Natural killer cell (primary cell): Measurements from ENCODE around the gene AS3MT. TPM values are rescaled to one million over a fixed set of nuclear protein-coding genes. Genes with fewer than 3 reads are reported as not detected.
A peak's percentile ranks its signal among the peaks of the same experiment; 100 is the strongest.

ENCODE experiments used
- ATAC-seq, 3 donors: fragments of 150-1000 bp in 2 of 3; fragments of 200-7000 bp in 1 of 3; cut with Tn5 transposase; 1 replicate in 1 of 3; 2 replicates in 2 of 3; pipeline ENCODE4 v1.10.0; 2021; ENCODE audit warnings: mild to moderate bottlenecking in 2 of 3, moderate library complexity in 2 of 3
- DNase-seq, 2 donors: peaks; one replicate each; pipeline versions ENCODE4 v3.0.0 to v3.0.0-alpha.2; 2013 to 2021; ENCODE audit warnings: mixed read lengths in 1 of 2
- H3K27ac ChIP-seq: one replicate; pipeline ENCODE4 v1.5.1; 2013; ENCODE audit warnings: mild to moderate bottlenecking, low read length
- H3K27me3 ChIP-seq: one replicate; pipeline ENCODE4 v1.6.1; 2013; ENCODE audit warnings: low read length; ENCODE audit not compliant: control insufficient read depth, insufficient read depth
- H3K36me3 ChIP-seq: one replicate; pipeline ENCODE4 v1.6.1; 2013; ENCODE audit warnings: low read length; ENCODE audit not compliant: control insufficient read depth, insufficient read depth
- H3K4me1 ChIP-seq: one replicate; pipeline ENCODE4 v1.6.1; 2013; ENCODE audit warnings: low read length; ENCODE audit not compliant: control insufficient read depth, insufficient read depth
- H3K4me3 ChIP-seq: one replicate; pipeline ENCODE4 v1.5.1; 2013; ENCODE audit warnings: low read length
- H3K9me3 ChIP-seq: one replicate; pipeline ENCODE4 v1.6.1; 2013; ENCODE audit warnings: low read length; ENCODE audit not compliant: control insufficient read depth, insufficient read depth
- H3K27ac Mint-ChIP-seq, 2 donors: one replicate each; pipeline ENCODE4 v1.8.0; 2022; ENCODE audit warnings: mild to moderate bottlenecking in 2 of 2, mixed read lengths in 2 of 2, moderate library complexity in 1 of 2
- H3K27me3 Mint-ChIP-seq, 2 donors: one replicate each; pipeline ENCODE4 v1.8.0; 2022; ENCODE audit warnings: low read depth in 2 of 2, mixed read lengths in 2 of 2
- H3K36me3 Mint-ChIP-seq: one replicate; pipeline ENCODE4 v1.8.0; 2022; ENCODE audit warnings: mixed read lengths
- H3K4me1 Mint-ChIP-seq, 2 donors: one replicate each; pipeline ENCODE4 v1.8.0; 2022; ENCODE audit warnings: mixed read lengths in 2 of 2
- H3K4me3 Mint-ChIP-seq: one replicate; pipeline ENCODE4 v1.8.0; 2022; ENCODE audit warnings: mild to moderate bottlenecking, moderate library complexity, mixed read lengths
- H3K9me3 Mint-ChIP-seq, 2 donors: one replicate each; pipeline ENCODE4 v1.8.0; 2022; ENCODE audit warnings: mixed read lengths in 2 of 2
- CTCF ChIP-seq: fragments of 200-600 bp; IDR thresholded peaks from one replicate; pipeline ENCODE4 v1.8.0; 2022; ENCODE audit warnings: antibody characterized with exemption
- WGBS: methylation state at CpG from one replicate; pipeline ENCODE4 v1.1.7; 2013; ENCODE audit warnings: missing lambda C conversion rate; ENCODE audit not compliant: insufficient coverage; 5-methylcytosine and 5-hydroxymethylcytosine counted together
- intact Hi-C: fragments of 100-400 bp; cut with micrococcal nuclease; formaldehyde crosslinking; loops from one replicate; pipeline ENCODE4 v1.14.2; 2022
- total RNA-seq, 4 donors: library from RNA; stranded (reverse); fragments of 120-200 nt in 1 of 4; gene quantifications; one replicate each; pipeline versions ENCODE4 v1.2.3 to v1.2.4, GENCODE V29; 2013 to 2022

The AS3MT gene
- total RNA-seq, 3 donors from 2014 or later (not counting 1 experiment from before 2014, with no cell fraction given): 0.48 to 0.75 TPM; not detected in 1

DNA sequence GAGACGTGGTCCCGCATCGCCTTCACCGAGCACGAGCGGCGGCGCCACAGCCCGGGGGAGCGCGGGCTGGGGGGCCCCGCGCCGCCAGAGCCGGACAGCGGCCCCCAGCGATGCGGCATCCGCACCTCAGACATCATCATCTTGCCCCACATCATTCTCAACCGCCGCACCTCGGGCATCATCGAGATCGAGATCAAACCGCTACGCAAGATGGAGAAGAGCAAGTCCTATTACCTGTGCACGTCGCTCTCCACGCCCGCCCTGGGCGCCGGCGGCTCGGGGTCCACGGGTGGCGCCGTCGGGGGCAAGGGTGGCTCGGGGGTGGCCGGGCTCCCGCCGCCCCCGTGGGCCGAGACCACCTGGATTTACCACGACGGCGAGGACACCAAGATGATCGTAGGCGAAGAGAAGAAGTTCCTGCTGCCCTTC lies 49.6 kb downstream of the AS3MT start:
- ATAC-seq: no peak
- no peaks in the 10 kb centered on the region for H3K9me3 Mint-ChIP-seq
- no peaks in the 10 kb centered on the region for H3K36me3 Mint-ChIP-seq
- H3K4me1 Mint-ChIP-seq: peaks cover 40 to 68% of the 10 kb centered on the region in 2 donors
- WGBS: under 1% methylated on average over 49 of the region's 49 CpGs
- DNase-seq: peak; percentile 32 to 63
- peaks cover 10 to 12% of the 10 kb centered on the region in 2 donors for H3K27me3 Mint-ChIP-seq
- peak overlapping the region in 1 of 2 donors; percentile 98 for H3K27ac Mint-ChIP-seq
- H3K27me3 ChIP-seq: no peaks in the 10 kb centered on the region
- peaks cover 27% of the 10 kb centered on the region for H3K4me1 ChIP-seq
- H3K9me3 ChIP-seq: no peaks in the 10 kb centered on the region
- H3K4me3 Mint-ChIP-seq: peak overlapping the region; percentile 94
- TF ChIP-seq CTCF: no peak
- H3K4me3 ChIP-seq: peak overlapping the region; percentile 97
- intact Hi-C loops: loop anchor here (1.0 to 5.0 kb wide), 4 partner anchors 176 to 448 kb away; partner anchors contain the start of genes NT5C2, TAF5 and WBP1L
- peak overlapping the region; percentile 78 for H3K27ac ChIP-seq
- no peaks in the 10 kb centered on the region for H3K36me3 ChIP-seq

GRCh38 chr10:102919246-102919959 lies 50.1 kb downstream of the AS3MT start:
- H3K9me3 Mint-ChIP-seq: no peaks in the 10 kb centered on the region
- Histone ChIP-seq H3K9me3 (no peaks in the 10 kb centered on the region), H3K36me3 (no peaks in the 10 kb centered on the region), H3K27me3 (no peaks in the 10 kb centered on the region), H3K27ac (no peak overlapping the region), H3K4me3 (peak overlapping the region; percentile 97), H3K4me1 (peaks cover 27% of the 10 kb centered on the region)
- intact Hi-C loops: loop anchor here (2.0 to 5.0 kb wide), 3 partner anchors 272 to 448 kb away; partner anchors contain the start of genes NT5C2 and TAF5
- peaks cover 40 to 68% of the 10 kb centered on the region in 2 donors for H3K4me1 Mint-ChIP-seq
- no peak for TF ChIP-seq CTCF
- DNase-seq: peak; percentile 16 to 32
- H3K36me3 Mint-ChIP-seq: no peaks in the 10 kb centered on the region
- 51% methylated on average over 47 of the region's 47 CpGs for WGBS
- peaks cover 10 to 12% of the 10 kb centered on the region in 2 donors for H3K27me3 Mint-ChIP-seq
- peak overlapping the region in 1 of 2 donors; percentile 98 for H3K27ac Mint-ChIP-seq
- no peak for ATAC-seq
- peak overlapping the region; percentile 94 for H3K4me3 Mint-ChIP-seq

DNA sequence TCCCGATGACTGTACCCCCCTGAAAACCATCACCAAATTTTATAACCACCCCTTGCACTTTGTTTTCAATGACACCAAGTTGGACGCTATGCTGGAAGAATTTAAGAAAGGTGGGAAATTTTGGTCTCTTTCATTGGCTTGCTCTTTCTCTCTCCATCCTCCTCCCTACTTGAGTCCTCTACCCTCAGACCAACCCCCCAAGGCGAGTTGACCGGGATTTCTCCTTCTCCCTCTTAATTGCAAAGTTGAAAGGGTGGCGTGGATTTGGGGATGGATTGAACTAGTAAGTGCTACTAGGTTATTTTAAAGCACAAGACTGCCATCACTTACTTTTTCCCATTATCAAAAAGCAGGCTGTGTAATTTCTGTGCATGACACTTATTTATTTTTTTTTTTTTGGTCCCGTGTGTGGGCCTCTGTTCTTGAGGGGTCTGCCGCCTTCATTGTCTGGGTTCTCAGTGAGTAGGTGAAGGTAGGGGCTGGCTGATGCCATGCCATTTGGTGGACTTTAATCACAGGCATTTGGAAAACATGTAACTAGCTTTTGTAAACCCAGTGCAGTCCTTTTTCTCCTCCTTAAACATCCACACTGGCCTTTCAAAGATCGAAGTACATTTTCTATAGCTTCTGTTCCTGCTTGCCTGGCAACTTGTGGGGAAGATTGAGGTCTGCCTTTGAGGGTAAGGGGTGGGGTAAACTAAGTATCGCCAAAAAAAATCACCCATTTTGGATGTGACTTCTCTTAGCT lies 50.9 kb downstream of the AS3MT start:
- Histone ChIP-seq H3K27me3 (no peaks in the 10 kb centered on the region), H3K9me3 (no peaks in the 10 kb centered on the region), H3K4me3 (no peak overlapping the region), H3K27ac (no peak overlapping the region), H3K4me1 (peaks cover 27% of the 10 kb centered on the region), H3K36me3 (no peaks in the 10 kb centered on the region)
- intact Hi-C loops: loop anchor here (2.0 to 5.0 kb wide), 3 partner anchors 273 to 447 kb away; partner anchors contain the start of genes NT5C2 and TAF5
- 67% methylated on average over 5 of the region's 9 CpGs for WGBS
- DNase-seq (no peak), ATAC-seq (no peak)
- H3K27me3 Mint-ChIP-seq: peaks cover 6 to 8% of the 10 kb centered on the region in 2 donors
- H3K4me3 Mint-ChIP-seq: peak overlapping the region; percentile 94
- H3K36me3 Mint-ChIP-seq: no peaks in the 10 kb centered on the region
- H3K4me1 Mint-ChIP-seq: peaks cover 40 to 68% of the 10 kb centered on the region in 2 donors
- H3K9me3 Mint-ChIP-seq: no peaks in the 10 kb centered on the region
- peak overlapping the region in 1 of 2 donors; percentile 11 for H3K27ac Mint-ChIP-seq
- no peak for TF ChIP-seq CTCF
